Right lung (tissue), 10 donors: ENCODE results near the gene CEBPZOS. TPM values are rescaled to one million over a fixed set of nuclear protein-coding genes. Genes with fewer than 3 reads are reported as not detected.

ENCODE experiments used
- DNase-seq, 2 donors: peaks; one replicate each; pipeline ENCODE4 v3.0.0-alpha.2; 2013
- long read RNA-seq, 8 donors: transcript quantifications; one replicate each; lab custom pipeline, GENCODE V29; 2026
- polyA plus RNA-seq, 5 donors: library from polyadenylated mRNA; unstranded; fragments of 120-200 nt; gene quantifications; one replicate each; pipeline versions ENCODE4 v1.2.1 to v1.2.3, GENCODE V29; 2013; ENCODE audit warnings: inconsistent platforms in 1 of 5, low replicate concordance in 1 of 5; ENCODE audit not compliant: insufficient read length in 5 of 5, insufficient read depth in 1 of 5

Gene CEBPZOS
- 10 to 100 TPM; 42.0 to 62.6 (median 54.1) TPM for polyA plus RNA-seq
- long read RNA-seq, donor 1, transcript CEBPZOS-204 (5 exons, 3,158 nt) = major isoform, 9 of 232 reads
- long read RNA-seq, donor 1, transcript CEBPZOS-201 (5 exons, 695 nt) = minor isoform, 5 of 232 reads
- long read RNA-seq, donor 1, partial matches to known transcripts = 201 of 232 reads
- long read RNA-seq, donor 1, other reads (novel, unspliced or antisense) = 14 of 232 reads
- long read RNA-seq, donor 2, transcript CEBPZOS-204 (5 exons, 3,158 nt) = major isoform, 6 of 8 reads
- long read RNA-seq, donor 2, partial matches to known transcripts = 0 of 8 reads
- long read RNA-seq, donor 2, other reads (novel, unspliced or antisense) = 0 of 8 reads
- long read RNA-seq, donor 3, transcript CEBPZOS-201 (5 exons, 695 nt) = major isoform, 5 of 191 reads
- long read RNA-seq, donor 3, partial matches to known transcripts = 118 of 191 reads
- long read RNA-seq, donor 3, other reads (novel, unspliced or antisense) = 64 of 191 reads
- long read RNA-seq, donor 4, partial matches to known transcripts = 18 of 23 reads
- long read RNA-seq, donor 4, other reads (novel, unspliced or antisense) = 0 of 23 reads
- long read RNA-seq, donor 5, transcript CEBPZOS-201 (5 exons, 695 nt) = minor isoform, 5 of 270 reads
- long read RNA-seq, donor 5, transcript CEBPZOS-204 (5 exons, 3,158 nt) = major isoform, 6 of 270 reads
- long read RNA-seq, donor 5, partial matches to known transcripts = 229 of 270 reads
- long read RNA-seq, donor 5, other reads (novel, unspliced or antisense) = 30 of 270 reads
- long read RNA-seq, donor 6, transcript CEBPZOS-204 (5 exons, 3,158 nt) = major isoform, 5 of 223 reads
- long read RNA-seq, donor 6, partial matches to known transcripts = 161 of 223 reads
- long read RNA-seq, donor 6, other reads (novel, unspliced or antisense) = 52 of 223 reads
- long read RNA-seq, donor 7, partial matches to known transcripts = 0 of 4 reads
- long read RNA-seq, donor 7, other reads (novel, unspliced or antisense) = 0 of 4 reads
- long read RNA-seq, donor 8, partial matches to known transcripts = 0 of 3 reads
- long read RNA-seq, donor 8, other reads (novel, unspliced or antisense) = 0 of 3 reads

DNA sequence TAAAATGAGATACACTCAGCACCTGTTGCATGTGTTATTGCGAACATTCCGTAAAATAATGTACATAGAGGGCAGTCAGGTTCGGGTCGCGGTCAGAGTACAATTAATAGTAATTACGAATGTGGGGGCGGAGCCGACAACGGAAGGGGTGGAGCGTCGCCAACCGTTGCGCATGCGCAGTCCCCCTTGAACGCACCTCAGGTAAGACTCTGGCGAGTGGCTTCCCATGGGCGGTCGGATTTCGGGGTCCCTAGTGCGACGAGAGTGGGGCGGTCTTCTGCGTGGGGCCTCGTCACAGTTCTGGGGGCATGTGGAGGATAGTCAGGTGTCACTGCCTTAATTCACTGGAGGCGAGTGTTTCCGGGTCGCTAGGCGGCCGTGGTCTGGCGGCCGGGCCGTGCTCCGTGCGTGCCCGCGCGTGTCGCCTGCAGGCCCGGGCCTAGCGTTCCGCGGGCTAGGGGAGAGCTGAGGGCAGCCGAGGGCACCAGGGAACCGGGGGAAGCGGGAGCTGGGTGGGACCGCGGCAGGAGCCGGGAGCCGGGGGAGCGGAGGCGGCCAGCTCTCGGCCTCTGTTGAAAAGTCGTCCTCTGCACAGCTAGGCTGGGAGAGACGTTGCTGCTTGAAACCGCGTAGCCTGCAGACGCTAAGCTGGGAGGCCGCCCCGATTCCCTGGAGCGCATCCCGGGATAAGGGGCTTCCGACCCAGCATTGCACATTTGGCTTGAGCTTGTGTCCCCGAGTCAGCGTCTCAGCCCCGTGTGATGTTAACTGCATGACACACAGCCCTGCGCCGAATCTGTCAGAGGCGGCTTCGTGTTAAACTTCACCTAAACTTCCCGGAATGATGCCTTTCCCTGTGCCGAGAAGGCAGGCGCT is at the start of gene CEBPZOS:
Gene CEBPZOS, plus strand, starts transcription at position 177 of the 876 bp plus-strand sequence. CDS start 3,209 bp downstream, outside the sequence.
- DNase-seq = peak; percentile 84 to 85

DNA sequence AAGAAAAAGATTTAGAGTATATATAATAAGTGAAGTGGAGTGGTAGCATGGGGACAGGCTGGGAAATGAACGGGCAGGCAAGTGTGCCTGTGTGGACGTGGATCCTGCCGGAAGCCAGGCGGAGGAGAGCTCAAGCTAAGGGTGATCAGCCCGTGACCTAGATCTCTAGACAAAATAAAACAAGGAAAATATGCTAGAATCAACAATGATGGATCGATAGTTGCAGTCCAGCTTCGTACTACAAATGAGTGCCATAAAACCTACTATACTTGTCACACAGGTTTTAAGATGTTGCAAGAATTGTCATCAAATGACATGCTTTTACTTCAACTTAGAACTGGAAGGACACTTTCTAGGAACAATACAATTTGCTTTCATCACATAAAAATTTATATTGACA is 48.0 kb upstream of the CEBPZOS start:
- no peak for DNase-seq

DNA sequence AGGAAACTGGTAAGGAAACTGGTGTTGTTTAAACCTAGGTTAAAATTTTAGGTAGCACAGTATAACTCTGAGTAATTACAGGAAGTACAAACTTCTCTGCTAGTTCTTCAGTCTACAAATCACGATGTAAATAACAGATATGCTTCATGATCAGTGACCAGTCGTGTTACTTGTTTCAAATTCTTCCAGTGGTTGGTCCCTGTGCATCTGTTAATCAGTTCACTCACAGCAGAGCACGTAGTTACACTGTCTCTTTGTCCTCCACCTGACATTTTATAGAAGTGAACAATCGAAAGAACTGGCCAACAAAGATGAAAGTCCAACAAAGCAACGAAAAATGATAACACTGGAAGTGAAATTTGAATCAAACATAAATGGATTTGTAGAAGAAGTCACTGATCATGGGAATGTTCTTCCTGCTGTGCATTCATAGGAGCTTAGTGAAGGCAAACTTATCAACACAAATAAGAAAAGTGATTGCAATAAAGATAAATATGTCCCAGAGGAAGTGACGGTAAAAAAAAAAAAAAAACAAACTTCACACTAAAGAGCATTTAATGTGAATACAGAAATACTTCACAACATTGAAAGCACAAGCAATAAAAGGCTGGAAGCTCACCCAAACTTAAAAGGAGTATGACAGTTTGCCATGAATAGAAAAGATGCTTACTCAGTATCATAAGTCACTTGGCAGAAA is 46.5 kb upstream of the CEBPZOS start:
- no peak for DNase-seq

DNA sequence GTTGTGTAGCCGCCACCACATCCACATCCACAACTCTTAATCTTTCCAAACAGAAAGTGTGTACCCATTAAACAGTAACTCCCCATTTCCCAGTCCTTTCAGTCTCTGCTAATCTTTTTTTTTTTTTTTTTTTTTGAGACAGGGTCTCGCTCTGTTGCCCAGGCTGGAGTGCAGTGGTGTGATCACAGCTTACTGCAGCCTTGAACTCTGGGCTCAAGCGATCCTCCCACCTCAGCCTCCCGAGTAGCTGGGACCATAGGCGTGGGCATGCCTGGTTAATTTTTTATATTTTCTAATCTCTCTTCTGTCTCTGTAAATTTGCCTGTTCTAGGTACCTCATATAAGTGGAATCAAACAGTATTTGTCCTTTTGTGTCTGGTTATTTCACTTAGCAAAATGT is 43.1 kb upstream of the CEBPZOS start:
- no peak for DNase-seq

DNA sequence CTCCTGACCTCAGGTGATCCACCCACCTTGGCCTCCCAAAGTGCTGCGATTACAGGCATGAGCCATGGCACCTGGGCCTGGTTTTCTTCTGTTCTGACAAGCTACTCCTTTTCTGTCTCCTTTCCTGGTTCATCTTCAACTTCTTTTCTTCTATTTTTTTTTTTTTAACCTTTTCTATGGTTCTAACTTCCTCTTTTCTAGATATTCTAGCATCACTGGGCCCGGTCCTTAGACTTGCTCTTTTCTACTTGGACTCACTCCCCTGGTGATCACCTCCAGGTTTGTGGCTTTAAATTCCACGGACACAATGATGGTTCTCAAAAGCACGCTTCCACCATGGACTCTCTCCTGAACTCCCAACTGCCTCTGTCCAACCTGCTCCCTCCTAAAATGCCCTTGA is 41.5 kb upstream of the CEBPZOS start:
- DNase-seq = no peak

DNA sequence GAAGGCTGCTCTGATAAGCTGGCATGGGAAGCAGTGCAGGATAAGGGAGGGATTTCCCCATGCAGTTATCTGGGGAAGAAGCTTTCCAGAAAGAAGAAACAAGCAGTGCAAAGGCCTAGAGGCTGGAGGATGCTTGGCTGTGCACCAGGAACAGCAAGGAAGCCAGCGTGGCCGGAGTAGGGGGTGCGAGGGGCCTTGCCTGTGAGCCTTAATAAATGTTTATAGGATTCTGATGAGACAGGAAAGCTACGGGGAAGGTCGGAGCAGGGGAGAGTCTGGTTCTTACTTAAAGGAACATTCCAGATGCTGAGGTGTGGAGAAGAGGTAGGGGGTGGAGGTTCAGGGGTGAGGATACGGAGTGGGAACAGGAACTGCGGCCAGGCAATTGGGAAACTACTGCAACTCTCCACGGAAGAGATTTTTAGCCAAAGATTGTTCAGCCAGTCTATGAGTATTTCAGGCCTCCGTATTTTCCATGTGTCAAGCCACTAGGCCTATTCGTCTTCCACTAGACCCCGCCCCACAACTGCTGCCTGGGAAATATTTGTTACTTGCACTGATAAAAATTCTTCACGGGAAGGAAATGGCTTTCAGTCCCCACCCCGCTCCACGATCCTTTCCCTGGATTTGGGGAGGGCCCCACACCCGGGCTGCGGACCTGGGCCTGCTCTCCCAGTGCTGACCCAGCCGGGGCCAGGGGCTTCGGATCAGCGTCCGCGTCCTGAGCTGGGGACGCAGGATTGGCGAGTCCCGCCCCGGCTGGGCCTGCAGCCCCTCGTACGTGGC is 40.0 kb upstream of the CEBPZOS start:
- peak; percentile 54 to 65 for DNase-seq

DNA sequence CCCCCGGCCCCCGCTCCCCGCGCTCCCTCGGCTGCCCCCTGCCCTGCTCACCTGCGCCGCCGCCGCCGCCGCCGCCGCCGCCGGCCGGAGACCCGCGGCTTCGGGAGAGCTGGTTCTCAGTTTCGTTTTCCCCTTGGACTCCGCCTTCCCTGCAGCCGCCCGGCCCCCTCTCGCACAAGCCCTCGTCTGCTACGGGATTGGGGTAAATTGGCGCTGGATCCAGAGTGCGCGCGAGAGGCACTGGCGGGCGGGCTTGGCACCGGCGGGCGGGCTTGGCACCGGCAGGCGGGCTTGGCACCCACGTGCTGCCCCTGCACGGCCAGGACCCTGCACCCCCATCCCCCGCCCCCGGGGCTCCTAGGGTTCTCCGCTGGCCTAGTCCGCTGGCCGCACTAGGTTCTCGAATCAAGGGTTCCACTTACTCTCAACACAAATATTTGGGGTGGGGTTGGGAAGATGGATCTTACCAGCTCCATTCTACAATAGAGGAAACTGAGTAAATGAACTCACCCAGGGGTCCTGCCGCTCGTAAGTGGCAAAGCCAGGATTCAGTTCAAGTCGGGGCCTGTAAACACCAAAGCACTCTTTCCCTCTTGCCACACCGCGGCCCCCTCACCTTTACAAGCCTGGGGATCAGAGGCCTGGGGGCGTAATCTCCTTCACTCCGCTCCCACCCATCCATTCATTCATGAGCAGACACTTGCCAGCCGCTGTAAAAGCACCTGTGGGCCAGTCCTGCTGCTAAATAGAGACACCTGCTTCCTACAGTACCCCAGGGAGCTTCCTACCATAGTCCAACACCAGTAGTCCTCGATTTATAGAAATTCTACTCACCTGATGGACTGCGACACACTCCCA is 39.2 kb upstream of the CEBPZOS start, which contains the start of gene EIF2AK2:
Gene EIF2AK2, minus strand, starts transcription at position 124 of the 858 bp plus-strand sequence. CDS start 9,174 bp downstream, outside the sequence.
- DNase-seq = peak; percentile 80 to 81

DNA sequence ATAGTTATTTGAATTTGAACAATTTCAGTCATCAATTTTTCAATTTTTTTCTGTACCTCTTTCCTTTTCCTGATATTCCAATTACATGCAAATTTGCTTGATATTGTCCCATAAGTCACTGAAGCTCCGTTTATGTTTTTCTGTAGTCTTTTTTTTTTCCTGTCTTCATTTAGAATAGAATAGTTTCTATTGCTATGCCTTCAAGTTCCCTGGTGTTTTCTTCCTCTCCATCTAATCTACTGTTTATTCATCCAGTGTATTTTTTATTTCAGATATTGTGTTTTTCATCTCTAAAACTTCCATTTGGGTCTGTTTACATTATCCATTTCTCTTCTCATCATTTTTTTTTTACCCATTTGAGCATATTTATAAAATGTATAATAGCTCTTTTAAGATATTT is 31.5 kb upstream of the CEBPZOS start:
- no peak for DNase-seq

DNA sequence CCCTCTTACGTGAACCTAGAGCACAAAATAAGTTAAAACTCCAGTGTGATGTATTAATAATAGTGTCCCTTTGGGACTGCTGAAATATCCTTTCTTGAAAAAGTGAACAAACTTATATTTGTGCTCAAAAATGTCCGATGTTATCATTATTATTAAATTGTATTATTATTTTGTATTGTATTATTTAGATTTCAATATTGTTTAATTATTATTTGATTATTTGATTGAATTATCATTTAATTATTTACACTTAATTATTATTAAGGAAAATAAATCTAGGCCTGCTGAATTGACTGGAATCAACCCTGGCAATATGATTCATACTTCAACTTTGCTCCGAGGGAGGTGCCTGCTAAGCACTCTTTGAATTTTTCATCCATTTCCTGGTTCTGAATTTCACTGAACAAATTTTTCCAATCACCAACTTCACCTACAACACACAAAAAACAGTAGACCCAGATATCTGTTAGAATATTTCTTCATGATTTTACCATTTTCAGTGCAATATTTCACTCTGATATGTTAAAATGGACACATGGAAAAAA is 28.6 kb upstream of the CEBPZOS start:
- DNase-seq = no peak

DNA sequence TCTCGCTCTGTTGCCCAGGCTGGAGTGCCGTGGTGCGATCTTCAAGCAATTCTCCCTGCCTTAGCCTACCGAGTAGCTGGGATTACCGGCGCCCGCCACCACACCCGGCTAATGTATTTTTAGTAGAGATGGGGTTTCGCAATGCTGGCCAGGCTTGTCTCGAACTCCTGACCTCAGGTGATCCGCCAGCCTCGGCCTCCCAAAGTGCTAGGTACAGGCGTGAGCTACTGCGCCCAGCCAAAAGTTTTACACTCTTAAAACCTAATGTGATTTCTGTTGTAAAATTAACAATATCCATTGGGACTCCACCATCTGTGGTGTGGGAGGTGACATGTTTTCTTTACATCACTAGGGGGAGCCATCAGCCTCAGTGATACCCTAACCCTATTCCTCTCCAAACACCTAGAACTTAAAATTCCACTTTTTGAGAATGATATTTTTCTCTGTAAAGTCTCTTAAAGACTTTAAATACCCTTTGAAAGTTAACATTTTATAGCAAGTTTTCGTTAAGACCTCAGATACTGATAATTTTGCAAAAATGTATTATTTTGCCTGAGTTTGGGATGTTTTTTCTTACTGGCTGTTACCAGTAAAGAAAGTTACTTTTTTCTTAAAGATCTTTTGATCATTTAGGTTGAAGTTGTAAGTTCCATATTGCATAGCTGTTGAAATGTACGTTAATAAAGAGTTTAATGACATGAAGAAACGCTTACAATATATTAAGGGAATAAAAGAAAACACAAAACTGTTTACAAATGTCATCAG is 27.9 kb upstream of the CEBPZOS start:
- DNase-seq = peak in 1 of 2 donors; percentile 3

DNA sequence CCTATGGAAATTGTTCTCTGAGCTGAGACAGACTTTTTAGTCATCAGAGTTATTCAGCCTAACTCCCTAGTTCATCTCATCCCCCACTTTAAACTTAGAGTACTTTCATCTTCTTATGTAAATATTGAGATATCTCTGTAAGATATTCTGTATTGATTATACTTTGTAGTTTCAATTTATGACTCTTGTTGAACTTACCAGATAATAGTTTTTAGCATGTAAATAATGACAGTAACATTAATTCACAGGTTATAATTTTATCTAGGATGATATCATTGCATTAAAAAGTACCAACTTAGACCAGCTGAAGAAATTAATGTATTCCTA is 24.7 kb upstream of the CEBPZOS start:
- no peak for DNase-seq

DNA sequence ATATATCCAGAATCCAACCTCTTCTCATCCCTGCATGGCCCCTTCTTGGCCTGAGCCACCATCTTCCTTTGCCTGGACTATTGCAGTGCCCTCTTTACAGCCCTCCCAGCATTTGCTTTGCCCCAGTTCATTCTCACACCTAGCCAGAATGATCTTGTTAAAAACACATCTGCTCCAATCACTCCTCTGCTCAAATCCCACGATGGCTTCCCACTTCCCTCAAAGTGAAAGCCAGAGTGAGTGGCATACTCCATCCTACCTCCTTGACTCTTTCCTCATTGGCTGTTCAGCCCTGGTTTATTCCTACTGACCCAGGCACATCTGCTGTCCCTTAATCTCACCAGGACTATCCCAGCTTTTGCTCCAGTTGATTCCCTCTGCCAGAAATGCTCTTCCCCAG is 22.6 kb upstream of the CEBPZOS start:
- no peak for DNase-seq

DNA sequence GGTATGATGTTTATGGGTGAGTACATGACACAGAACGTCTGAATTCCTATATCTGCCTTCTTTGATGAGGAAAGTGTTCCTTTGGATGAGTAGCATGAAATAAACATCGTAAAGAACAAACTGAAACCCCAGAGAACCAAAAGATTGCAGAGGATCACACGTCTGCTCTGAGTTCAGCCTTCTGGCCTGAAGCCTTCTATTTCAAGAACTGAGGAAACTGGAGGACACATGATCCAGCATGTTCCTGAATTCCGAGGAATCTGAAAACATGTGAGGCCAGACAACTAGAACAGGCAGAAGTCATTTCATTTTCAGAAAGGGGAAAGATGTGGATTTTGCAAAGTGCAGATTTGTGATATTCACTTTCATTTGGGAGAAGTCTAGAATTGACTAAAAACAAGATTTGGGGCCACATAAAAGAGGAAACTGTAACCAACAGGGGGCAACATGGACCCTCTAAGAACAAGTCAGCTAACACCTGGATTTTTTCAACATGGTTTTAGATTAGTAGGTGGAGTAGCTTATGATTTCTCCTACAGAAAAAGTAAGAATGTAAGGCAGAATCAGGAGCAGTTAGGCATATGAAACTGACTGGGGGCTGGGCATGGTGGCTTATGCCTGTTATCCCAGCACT is 16.2 kb upstream of the CEBPZOS start:
- no peak for DNase-seq

DNA sequence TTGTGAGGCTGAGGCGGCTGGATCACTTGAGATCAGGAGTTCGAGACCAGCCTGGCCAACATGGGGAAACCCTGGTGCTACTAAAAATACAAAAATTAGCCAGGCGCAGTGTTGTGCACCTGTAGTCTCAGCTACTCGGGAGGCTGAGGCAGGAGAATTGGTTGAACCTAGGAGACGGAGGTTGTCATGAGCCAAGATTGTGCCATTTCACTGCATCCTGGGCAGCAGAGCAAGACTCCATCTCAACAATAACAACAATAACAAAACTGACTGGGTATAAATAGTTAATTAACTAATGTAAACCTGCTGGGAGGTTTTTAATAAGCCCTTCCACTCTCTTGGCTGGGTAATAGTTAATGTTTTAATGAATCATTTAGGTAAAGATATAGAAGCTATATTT is 15.7 kb upstream of the CEBPZOS start:
- no peak for DNase-seq

DNA sequence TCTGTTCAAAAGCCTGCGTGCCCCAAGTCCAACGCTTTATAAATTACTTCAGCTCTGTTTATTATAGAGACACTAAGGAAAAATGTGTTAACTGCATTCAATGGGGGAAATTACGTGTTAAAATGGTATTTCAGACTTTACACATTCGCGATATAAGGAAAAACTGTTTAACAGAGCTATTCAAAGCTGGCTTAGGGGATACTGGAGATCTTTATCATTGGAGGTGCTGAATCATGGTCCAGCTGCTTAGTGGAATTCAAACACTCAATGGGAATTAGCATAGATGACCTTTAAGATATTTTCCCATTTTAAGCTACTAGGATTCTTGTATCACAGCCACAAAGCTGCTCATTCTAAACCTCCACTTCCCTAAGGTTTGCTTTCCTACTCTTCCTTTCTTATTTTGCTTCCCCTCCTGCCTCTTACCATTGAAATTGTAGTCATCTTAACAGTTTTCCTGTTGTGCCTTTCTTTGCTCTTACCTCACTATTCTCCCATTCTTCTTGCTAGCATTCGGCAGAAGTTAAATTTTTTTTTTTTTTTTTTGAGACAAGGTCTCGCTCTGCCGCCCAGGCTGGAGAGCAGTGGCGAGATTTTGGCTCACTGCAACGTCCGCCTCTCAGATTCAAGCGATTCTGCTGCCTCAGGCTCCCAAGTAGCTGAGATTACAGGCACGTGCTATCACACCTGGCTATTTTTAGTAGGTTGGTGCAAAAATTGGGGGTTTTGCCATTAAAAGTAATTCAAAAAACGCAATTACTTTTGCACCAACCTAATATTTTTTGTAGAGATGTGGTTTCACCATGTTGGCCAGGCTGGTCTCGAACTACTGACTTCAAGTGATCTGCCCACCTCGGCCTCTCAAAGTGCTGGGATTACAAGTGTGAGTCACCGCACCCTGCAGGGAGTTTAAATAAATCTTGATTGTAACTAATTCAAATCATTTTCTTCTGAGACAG is 14.3 kb upstream of the CEBPZOS start:
- DNase-seq = no peak

DNA sequence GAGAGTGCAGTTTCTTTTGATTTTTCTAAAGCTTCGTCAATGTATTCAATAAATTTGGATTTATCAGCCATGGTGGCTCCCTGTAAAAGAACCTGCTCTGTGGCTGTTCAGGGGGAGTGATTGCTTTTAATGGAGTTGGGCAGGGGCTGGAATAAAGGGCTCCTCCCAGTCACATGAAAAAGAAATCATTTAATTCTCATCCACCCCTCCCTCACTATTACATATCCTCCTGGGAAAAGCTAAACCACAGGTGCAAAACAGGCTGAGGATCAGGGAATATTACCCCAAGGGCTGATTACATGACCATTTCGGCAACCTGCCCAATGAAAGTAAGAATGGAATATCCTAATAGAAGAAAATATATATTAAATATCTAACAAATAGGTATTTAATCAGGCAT is 7.7 kb upstream of the CEBPZOS start, which contains the start of gene SULT6B1:
Gene SULT6B1, minus strand, starts transcription at position 101 of the 400 bp plus-strand sequence. Its CDS starts 30 bp downstream, at position 71.
- DNase-seq = no peak
